ENCODE results near the gene SMCP. TPM values are rescaled to one million over a fixed set of nuclear protein-coding genes. Genes with fewer than 3 reads are reported as not detected.

Gene SMCP
- not detected for total RNA-seq
- not detected for polyA plus RNA-seq

- Histone ChIP-seq H3K4me3 (ENCODE audit: low read depth in 1 of 3, low read length in 3 of 3) (no peak within 1 kb of the TSS), H3K27ac (ENCODE audit: low read depth in 1 of 2, low read length in 2 of 2) (no peak within 1 kb of the TSS), H3K4me1 (ENCODE audit: control insufficient read depth in 4 of 4, insufficient read depth in 4 of 4, low read length in 3 of 4) (peaks cover 1 to 29% (median 15%) of the 10 kb centered on the region in 4 donors), H3K27me3 (ENCODE audit: control insufficient read depth in 4 of 4, insufficient read depth in 4 of 4, low read length in 3 of 4) (no peaks in the 10 kb centered on the region), H3K9me3 (ENCODE audit: control insufficient read depth in 4 of 4, low read length in 3 of 4) (no peaks in the 10 kb centered on the region), H3K9ac (ENCODE audit: low read depth in 1 of 2, low read length in 2 of 2) (no peak within 1 kb of the TSS), H3K36me3 (ENCODE audit: control insufficient read depth in 4 of 4, insufficient read depth in 3 of 4, low read depth in 1 of 4, low read length in 3 of 4) (no peaks in the 10 kb centered on the region)
- TF ChIP-seq CTCF (IDR thresholded peaks at IDR 0.05; ENCODE audit: low read depth, low read length, missing input control) (no peak), TAF1 (conservative IDR thresholded peaks at IDR 0.05) (no peak), JUND (IDR thresholded peaks at IDR 0.05) (no peak), GABPA (IDR thresholded peaks at IDR 0.05 in 1 of 2, conservative IDR thresholded peaks at IDR 0.05 in 1 of 2) (no peak), HNF4G (IDR thresholded peaks at IDR 0.05) (no peak), REST (IDR thresholded peaks at IDR 0.05) (no peak), FOXA1 (IDR thresholded peaks at IDR 0.05) (no peak), MAX (IDR thresholded peaks at IDR 0.05) (no peak), SP1 (IDR thresholded peaks at IDR 0.05) (no peak), YY1 (IDR thresholded peaks at IDR 0.05) (no peak), RAD21 (IDR thresholded peaks at IDR 0.05) (no peak), FOXA2 (IDR thresholded peaks at IDR 0.05) (no peak), ZBTB33 (IDR thresholded peaks at IDR 0.05) (no peak), ATF3 (IDR thresholded peaks at IDR 0.05) (no peak), HNF4A (conservative IDR thresholded peaks at IDR 0.05) (no peak), RXRA (IDR thresholded peaks at IDR 0.05) (no peak), EGR1 (IDR thresholded peaks at IDR 0.05; ENCODE audit: low read depth in 2 of 2) (no peak)
- WGBS, result 35% methylated on average over 1 of the region's 1 CpG
- DNase-seq (ENCODE audit: low spot score), result no peak
Measured at GRCh38 chr1:152878042-152878441, at the start of gene SMCP. SMCP (plus strand) TSS chr1:152878322; CDS start chr1:152884423, 6,101 bp downstream.

Measured in liver (tissue), 9 donors.